HG03108 (cell line): ENCODE measurements around the gene PRSS50.

Experiments
- ATAC-seq: cut with Tn5 transposase; IDR thresholded peaks from one replicate; pipeline ENCODE4 v1.9.1; 2021; ENCODE audit warnings: moderate library complexity; ENCODE audit not compliant: unreplicated experiment

The PRSS50 gene

GRCh38 chr3:46693038-46693891 lies 24.4 kb downstream of the PRSS50 start, which contains the start of gene ALS2CL:
Gene ALS2CL (minus strand): TSS chr3:46693679. CDS start chr3:46689440, 4,239 bp downstream.
- ATAC-seq: no peak

GRCh38 chr3:46692566-46692990 lies 25.1 kb downstream of the PRSS50 start:
- no peak for ATAC-seq

GRCh38 chr3:46690798-46691197 lies 26.9 kb downstream of the PRSS50 start:
- no peak for ATAC-seq

GRCh38 chr3:46685446-46685845 lies 32.2 kb downstream of the PRSS50 start:
- ATAC-seq: no peak

GRCh38 chr3:46684891-46685290 lies 32.8 kb downstream of the PRSS50 start:
- ATAC-seq: no peak

- no peak for ATAC-seq
Observed at GRCh38 chr3:46682974-46683373, 34.7 kb downstream of the PRSS50 start.

GRCh38 chr3:46681856-46682540 lies 35.7 kb downstream of the PRSS50 start:
- no peak for ATAC-seq

- no peak for ATAC-seq
Observed at GRCh38 chr3:46681387-46681786, 36.3 kb downstream of the PRSS50 start.

GRCh38 chr3:46680298-46680826 lies 37.3 kb downstream of the PRSS50 start:
- no peak for ATAC-seq

- no peak for ATAC-seq
Observed at GRCh38 chr3:46679681-46680080, 38.0 kb downstream of the PRSS50 start.

GRCh38 chr3:46678280-46678679 lies 39.4 kb downstream of the PRSS50 start:
- no peak for ATAC-seq

GRCh38 chr3:46677411-46677726 lies 40.3 kb downstream of the PRSS50 start:
- ATAC-seq: no peak

- ATAC-seq: no peak
Observed at GRCh38 chr3:46676601-46677410, 40.9 kb downstream of the PRSS50 start.

GRCh38 chr3:46675843-46676567 lies 41.7 kb downstream of the PRSS50 start:
- no peak for ATAC-seq

GRCh38 chr3:46675426-46675825 lies 42.2 kb downstream of the PRSS50 start:
- no peak for ATAC-seq

- ATAC-seq: no peak
Observed at GRCh38 chr3:46674031-46674845, 43.4 kb downstream of the PRSS50 start.

GRCh38 chr3:46673151-46674030 lies 44.3 kb downstream of the PRSS50 start:
- ATAC-seq: no peak

- no peak for ATAC-seq
Observed at GRCh38 chr3:46672349-46672695, 45.3 kb downstream of the PRSS50 start.
